HEK293 (cell line): ENCODE results near the gene MAGED2.

ENCODE experiments used
- HOXA7 ChIP-seq: sonication (generic); formaldehyde crosslinking; IDR thresholded peaks from 2 replicates; pipeline ENCODE4 v1.8.1; 2022; ENCODE audit warnings: missing genetic modification reagents, borderline replicate concordance
- KLF1 ChIP-seq: fragments of 450-650 bp; formaldehyde crosslinking; IDR thresholded peaks from 2 replicates; pipeline ENCODE4 v1.5.1; 2016; ENCODE audit warnings: missing biosample characterization, missing genetic modification characterization
- KLF7 ChIP-seq: fragments of 450-650 bp; formaldehyde crosslinking; IDR thresholded peaks from 2 replicates; pipeline ENCODE4 v1.5.1; 2016; ENCODE audit warnings: missing biosample characterization, missing genetic modification characterization, borderline replicate concordance
- KLF8 ChIP-seq: fragments of 450-650 bp; formaldehyde crosslinking; IDR thresholded peaks from 2 replicates; pipeline ENCODE4 v1.5.1; 2016; ENCODE audit warnings: missing biosample characterization, missing genetic modification characterization
- MYNN ChIP-seq: fragments of 450-650 bp; formaldehyde crosslinking; IDR thresholded peaks from 2 replicates; pipeline ENCODE4 v1.5.1; 2016; ENCODE audit warnings: missing biosample characterization, missing genetic modification characterization, borderline replicate concordance
- OSR2 ChIP-seq: fragments of 450-650 bp; formaldehyde crosslinking; IDR thresholded peaks from 2 replicates; pipeline ENCODE4 v1.5.1; 2016; ENCODE audit warnings: missing biosample characterization, missing genetic modification characterization
- PATZ1 ChIP-seq: fragments of 450-650 bp; formaldehyde crosslinking; IDR thresholded peaks from 2 replicates; pipeline ENCODE4 v1.5.1; 2016; ENCODE audit warnings: missing biosample characterization, missing genetic modification characterization
- PRDM10 ChIP-seq: fragments of 450-650 bp; formaldehyde crosslinking; IDR thresholded peaks from 2 replicates; pipeline ENCODE4 v1.5.1; 2016; ENCODE audit warnings: missing biosample characterization, missing genetic modification characterization
- SCRT2 ChIP-seq: fragments of 450-650 bp; formaldehyde crosslinking; IDR thresholded peaks from 2 replicates; pipeline ENCODE4 v1.5.1; 2016; ENCODE audit warnings: missing biosample characterization, missing genetic modification characterization
- SETDB1 ChIP-seq: IDR thresholded peaks from one replicate; pipeline ENCODE4 v1.6.1; 2017; ENCODE audit warnings: mild to moderate bottlenecking, low read length, moderate library complexity, mixed read lengths; ENCODE audit not compliant: insufficient read length
- SP3 ChIP-seq: fragments of 450-650 bp; formaldehyde crosslinking; IDR thresholded peaks from 2 replicates; pipeline ENCODE4 v1.5.1; 2016; ENCODE audit warnings: missing biosample characterization, missing genetic modification characterization
- ZBTB17 ChIP-seq: fragments of 450-650 bp; formaldehyde crosslinking; IDR thresholded peaks from 2 replicates; pipeline ENCODE4 v1.5.1; 2016; ENCODE audit warnings: missing biosample characterization, missing genetic modification characterization
- ZBTB26 ChIP-seq: fragments of 450-650 bp; formaldehyde crosslinking; optimal IDR thresholded peaks from 2 replicates; pipeline ENCODE3; 2016; ENCODE audit warnings: missing biosample characterization, mild to moderate bottlenecking, missing genetic modification characterization
- ZNF146 ChIP-seq: fragments of 450-650 bp; formaldehyde crosslinking; IDR thresholded peaks from 2 replicates; pipeline ENCODE4 v1.5.1; 2016; ENCODE audit warnings: missing biosample characterization, missing genetic modification characterization
- ZNF24 ChIP-seq: fragments of 450-650 bp; formaldehyde crosslinking; IDR thresholded peaks from 2 replicates; pipeline ENCODE4 v1.5.1; 2016; ENCODE audit warnings: missing biosample characterization, missing genetic modification characterization
- ZNF280C ChIP-seq: fragments of 450-650 bp; formaldehyde crosslinking; IDR thresholded peaks from 2 replicates; pipeline ENCODE4 v1.5.1; 2016; ENCODE audit warnings: missing biosample characterization, missing genetic modification characterization
- ZNF335 ChIP-seq: fragments of 450-650 bp; formaldehyde crosslinking; conservative IDR thresholded peaks from 2 replicates; pipeline ENCODE4 v1.5.1; 2016; ENCODE audit warnings: missing biosample characterization, missing genetic modification characterization
- ZNF391 ChIP-seq: fragments of 450-650 bp; formaldehyde crosslinking; IDR thresholded peaks from 2 replicates; pipeline ENCODE4 v1.5.1; 2016; ENCODE audit warnings: low read depth, missing biosample characterization, missing genetic modification characterization, borderline replicate concordance
- ZNF426 ChIP-seq: fragments of 450-650 bp; formaldehyde crosslinking; IDR thresholded peaks from 2 replicates; pipeline ENCODE4 v1.5.1; 2017; ENCODE audit warnings: missing biosample characterization, missing genetic modification characterization, mild to moderate bottlenecking, inconsistent platforms, moderate library complexity
- ZNF561 ChIP-seq: fragments of 450-650 bp; IDR thresholded peaks from 2 replicates; pipeline ENCODE4 v1.5.1; 2018; ENCODE audit warnings: missing biosample characterization, missing genetic modification characterization, borderline replicate concordance
- ZNF585B ChIP-seq: fragments of 450-650 bp; formaldehyde crosslinking; IDR thresholded peaks from 2 replicates; pipeline ENCODE4 v1.5.1; 2016; ENCODE audit warnings: missing biosample characterization, missing genetic modification characterization
- ZNF776 ChIP-seq: fragments of 450-650 bp; formaldehyde crosslinking; IDR thresholded peaks from 2 replicates; pipeline ENCODE4 v1.5.0; 2017; ENCODE audit warnings: missing biosample characterization, missing genetic modification characterization, borderline replicate concordance
- ZSCAN5A ChIP-seq: fragments of 450-650 bp; formaldehyde crosslinking; IDR thresholded peaks from 2 replicates; pipeline ENCODE4 v1.5.1; 2016; ENCODE audit warnings: missing biosample characterization, missing genetic modification characterization
- TF ChIP-seq, protein P1 (sequence below): fragments of 450-650 bp; IDR thresholded peaks from 2 replicates; pipeline ENCODE4 v1.5.1; 2018; ENCODE audit warnings: missing biosample characterization, mild to moderate bottlenecking, missing genetic modification characterization
- TF ChIP-seq, protein P2 (sequence below): fragments of 450-650 bp; formaldehyde crosslinking; IDR thresholded peaks from 2 replicates; pipeline ENCODE4 v1.5.1; 2016; ENCODE audit warnings: missing biosample characterization, missing genetic modification characterization, low read depth

Gene MAGED2

GRCh38 chrX:54808605-54809483 is 1.3 kb downstream of the MAGED2 start (continued):
- no peak for TF ChIP-seq ZNF280C
- TF ChIP-seq PRDM10 (tag by site-specific recombination), result peak; percentile 96
- peak; percentile 86 for TF ChIP-seq KLF1 (tag by site-specific recombination)
- no peak for TF ChIP-seq ZNF426 (tag by site-specific recombination)
- peak; percentile 15; the same call in 1 of the 2 replicates for TF ChIP-seq KLF8
- peak; percentile 36 for TF ChIP-seq PATZ1 (tag by site-specific recombination)
- TF ChIP-seq, protein P1, sequence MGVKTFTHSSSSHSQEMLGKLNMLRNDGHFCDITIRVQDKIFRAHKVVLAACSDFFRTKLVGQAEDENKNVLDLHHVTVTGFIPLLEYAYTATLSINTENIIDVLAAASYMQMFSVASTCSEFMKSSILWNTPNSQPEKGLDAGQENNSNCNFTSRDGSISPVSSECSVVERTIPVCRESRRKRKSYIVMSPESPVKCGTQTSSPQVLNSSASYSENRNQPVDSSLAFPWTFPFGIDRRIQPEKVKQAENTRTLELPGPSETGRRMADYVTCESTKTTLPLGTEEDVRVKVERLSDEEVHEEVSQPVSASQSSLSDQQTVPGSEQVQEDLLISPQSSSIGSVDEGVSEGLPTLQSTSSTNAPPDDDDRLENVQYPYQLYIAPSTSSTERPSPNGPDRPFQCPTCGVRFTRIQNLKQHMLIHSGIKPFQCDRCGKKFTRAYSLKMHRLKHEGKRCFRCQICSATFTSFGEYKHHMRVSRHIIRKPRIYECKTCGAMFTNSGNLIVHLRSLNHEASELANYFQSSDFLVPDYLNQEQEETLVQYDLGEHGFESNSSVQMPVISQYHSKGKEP (tag by site-specific recombination), result no peak
- no peak for TF ChIP-seq ZSCAN5A (tag by site-specific recombination)
- no peak for TF ChIP-seq ZNF776 (tag by site-specific recombination)
- TF ChIP-seq ZNF146 (tag by site-specific recombination), result no peak
- no peak for TF ChIP-seq SETDB1
- no peak for TF ChIP-seq KLF7 (tag by site-specific recombination)
- TF ChIP-seq SP3, result peak; percentile 92
- TF ChIP-seq ZBTB26 (tag by site-specific recombination), result no peak
- no peak for TF ChIP-seq ZNF585B (tag by site-specific recombination)
- TF ChIP-seq, protein P2, sequence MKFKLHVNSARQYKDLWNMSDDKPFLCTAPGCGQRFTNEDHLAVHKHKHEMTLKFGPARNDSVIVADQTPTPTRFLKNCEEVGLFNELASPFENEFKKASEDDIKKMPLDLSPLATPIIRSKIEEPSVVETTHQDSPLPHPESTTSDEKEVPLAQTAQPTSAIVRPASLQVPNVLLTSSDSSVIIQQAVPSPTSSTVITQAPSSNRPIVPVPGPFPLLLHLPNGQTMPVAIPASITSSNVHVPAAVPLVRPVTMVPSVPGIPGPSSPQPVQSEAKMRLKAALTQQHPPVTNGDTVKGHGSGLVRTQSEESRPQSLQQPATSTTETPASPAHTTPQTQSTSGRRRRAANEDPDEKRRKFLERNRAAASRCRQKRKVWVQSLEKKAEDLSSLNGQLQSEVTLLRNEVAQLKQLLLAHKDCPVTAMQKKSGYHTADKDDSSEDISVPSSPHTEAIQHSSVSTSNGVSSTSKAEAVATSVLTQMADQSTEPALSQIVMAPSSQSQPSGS (tag by site-specific recombination), result no peak
- TF ChIP-seq HOXA7 (CRISPR knock-in tag), result no peak
- no peak for TF ChIP-seq ZNF24 (tag by site-specific recombination)
- 0 out of 2 replicates have a peak, but pooled peaks have one; percentile 3 for TF ChIP-seq ZNF335 (tag by site-specific recombination)
- TF ChIP-seq MYNN (tag by site-specific recombination), result no peak
- TF ChIP-seq OSR2 (tag by site-specific recombination), result no peak
- TF ChIP-seq ZBTB17 (tag by site-specific recombination), result no peak
- no peak for TF ChIP-seq SCRT2 (tag by site-specific recombination)
- no peak for TF ChIP-seq ZNF561 (tag by site-specific recombination)
- no peak for TF ChIP-seq ZNF391 (tag by site-specific recombination)
